ENCODE results near the gene SAMD10.
"Not testable (repeated sequence)": the region's sequence is repeated elsewhere in the genome, so short reads cannot be mapped to it uniquely, and the experiment has no call there.

- TF ChIP-seq CTCF (tag by site-specific recombination; IDR thresholded peaks at IDR 0.05); ZNF24 (tag by site-specific recombination; IDR thresholded peaks at IDR 0.05); ZNF558 (tag by site-specific recombination; IDR thresholded peaks at IDR 0.05); ZBTB7A (tag by site-specific recombination; IDR thresholded peaks at IDR 0.05; ENCODE audit: low read depth); ZNF561 (tag by site-specific recombination; IDR thresholded peaks at IDR 0.05; ENCODE audit: borderline replicate concordance); ZNF175 (tag by site-specific recombination; IDR thresholded peaks at IDR 0.05); YY1 (tag by site-specific recombination; IDR thresholded peaks at IDR 0.05); ZBTB48 (tag by site-specific recombination; IDR thresholded peaks at IDR 0.05); ZNF658 (tag by site-specific recombination; IDR thresholded peaks at IDR 0.05); ZNF544 (tag by site-specific recombination; IDR thresholded peaks at IDR 0.05): not testable (repeated sequence)
- TF ChIP-seq, protein P1, sequence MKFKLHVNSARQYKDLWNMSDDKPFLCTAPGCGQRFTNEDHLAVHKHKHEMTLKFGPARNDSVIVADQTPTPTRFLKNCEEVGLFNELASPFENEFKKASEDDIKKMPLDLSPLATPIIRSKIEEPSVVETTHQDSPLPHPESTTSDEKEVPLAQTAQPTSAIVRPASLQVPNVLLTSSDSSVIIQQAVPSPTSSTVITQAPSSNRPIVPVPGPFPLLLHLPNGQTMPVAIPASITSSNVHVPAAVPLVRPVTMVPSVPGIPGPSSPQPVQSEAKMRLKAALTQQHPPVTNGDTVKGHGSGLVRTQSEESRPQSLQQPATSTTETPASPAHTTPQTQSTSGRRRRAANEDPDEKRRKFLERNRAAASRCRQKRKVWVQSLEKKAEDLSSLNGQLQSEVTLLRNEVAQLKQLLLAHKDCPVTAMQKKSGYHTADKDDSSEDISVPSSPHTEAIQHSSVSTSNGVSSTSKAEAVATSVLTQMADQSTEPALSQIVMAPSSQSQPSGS (tag by site-specific recombination; IDR thresholded peaks at IDR 0.05; ENCODE audit: low read depth): not testable (repeated sequence)
- TF ChIP-seq, protein P2, sequence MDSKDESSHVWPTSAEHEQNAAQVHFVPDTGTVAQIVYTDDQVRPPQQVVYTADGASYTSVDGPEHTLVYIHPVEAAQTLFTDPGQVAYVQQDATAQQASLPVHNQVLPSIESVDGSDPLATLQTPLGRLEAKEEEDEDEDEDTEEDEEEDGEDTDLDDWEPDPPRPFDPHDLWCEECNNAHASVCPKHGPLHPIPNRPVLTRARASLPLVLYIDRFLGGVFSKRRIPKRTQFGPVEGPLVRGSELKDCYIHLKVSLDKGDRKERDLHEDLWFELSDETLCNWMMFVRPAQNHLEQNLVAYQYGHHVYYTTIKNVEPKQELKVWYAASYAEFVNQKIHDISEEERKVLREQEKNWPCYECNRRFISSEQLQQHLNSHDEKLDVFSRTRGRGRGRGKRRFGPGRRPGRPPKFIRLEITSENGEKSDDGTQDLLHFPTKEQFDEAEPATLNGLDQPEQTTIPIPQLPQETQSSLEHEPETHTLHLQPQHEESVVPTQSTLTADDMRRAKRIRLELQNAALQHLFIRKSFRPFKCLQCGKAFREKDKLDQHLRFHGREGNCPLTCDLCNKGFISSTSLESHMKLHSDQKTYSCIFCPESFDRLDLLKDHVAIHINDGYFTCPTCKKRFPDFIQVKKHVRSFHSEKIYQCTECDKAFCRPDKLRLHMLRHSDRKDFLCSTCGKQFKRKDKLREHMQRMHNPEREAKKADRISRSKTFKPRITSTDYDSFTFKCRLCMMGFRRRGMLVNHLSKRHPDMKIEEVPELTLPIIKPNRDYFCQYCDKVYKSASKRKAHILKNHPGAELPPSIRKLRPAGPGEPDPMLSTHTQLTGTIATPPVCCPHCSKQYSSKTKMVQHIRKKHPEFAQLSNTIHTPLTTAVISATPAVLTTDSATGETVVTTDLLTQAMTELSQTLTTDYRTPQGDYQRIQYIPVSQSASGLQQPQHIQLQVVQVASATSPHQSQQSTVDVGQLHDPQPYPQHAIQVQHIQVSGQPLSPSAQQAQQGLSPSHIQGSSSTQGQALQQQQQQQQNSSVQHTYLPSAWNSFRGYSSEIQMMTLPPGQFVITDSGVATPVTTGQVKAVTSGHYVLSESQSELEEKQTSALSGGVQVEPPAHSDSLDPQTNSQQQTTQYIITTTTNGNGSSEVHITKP (tag by site-specific recombination; IDR thresholded peaks at IDR 0.05): not testable (repeated sequence)
- TF ChIP-seq, protein P3, sequence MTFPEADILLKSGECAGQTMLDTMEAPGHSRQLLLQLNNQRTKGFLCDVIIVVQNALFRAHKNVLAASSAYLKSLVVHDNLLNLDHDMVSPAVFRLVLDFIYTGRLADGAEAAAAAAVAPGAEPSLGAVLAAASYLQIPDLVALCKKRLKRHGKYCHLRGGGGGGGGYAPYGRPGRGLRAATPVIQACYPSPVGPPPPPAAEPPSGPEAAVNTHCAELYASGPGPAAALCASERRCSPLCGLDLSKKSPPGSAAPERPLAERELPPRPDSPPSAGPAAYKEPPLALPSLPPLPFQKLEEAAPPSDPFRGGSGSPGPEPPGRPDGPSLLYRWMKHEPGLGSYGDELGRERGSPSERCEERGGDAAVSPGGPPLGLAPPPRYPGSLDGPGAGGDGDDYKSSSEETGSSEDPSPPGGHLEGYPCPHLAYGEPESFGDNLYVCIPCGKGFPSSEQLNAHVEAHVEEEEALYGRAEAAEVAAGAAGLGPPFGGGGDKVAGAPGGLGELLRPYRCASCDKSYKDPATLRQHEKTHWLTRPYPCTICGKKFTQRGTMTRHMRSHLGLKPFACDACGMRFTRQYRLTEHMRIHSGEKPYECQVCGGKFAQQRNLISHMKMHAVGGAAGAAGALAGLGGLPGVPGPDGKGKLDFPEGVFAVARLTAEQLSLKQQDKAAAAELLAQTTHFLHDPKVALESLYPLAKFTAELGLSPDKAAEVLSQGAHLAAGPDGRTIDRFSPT (tag by site-specific recombination; IDR thresholded peaks at IDR 0.05): not testable (repeated sequence)
- TF ChIP-seq, protein P4, sequence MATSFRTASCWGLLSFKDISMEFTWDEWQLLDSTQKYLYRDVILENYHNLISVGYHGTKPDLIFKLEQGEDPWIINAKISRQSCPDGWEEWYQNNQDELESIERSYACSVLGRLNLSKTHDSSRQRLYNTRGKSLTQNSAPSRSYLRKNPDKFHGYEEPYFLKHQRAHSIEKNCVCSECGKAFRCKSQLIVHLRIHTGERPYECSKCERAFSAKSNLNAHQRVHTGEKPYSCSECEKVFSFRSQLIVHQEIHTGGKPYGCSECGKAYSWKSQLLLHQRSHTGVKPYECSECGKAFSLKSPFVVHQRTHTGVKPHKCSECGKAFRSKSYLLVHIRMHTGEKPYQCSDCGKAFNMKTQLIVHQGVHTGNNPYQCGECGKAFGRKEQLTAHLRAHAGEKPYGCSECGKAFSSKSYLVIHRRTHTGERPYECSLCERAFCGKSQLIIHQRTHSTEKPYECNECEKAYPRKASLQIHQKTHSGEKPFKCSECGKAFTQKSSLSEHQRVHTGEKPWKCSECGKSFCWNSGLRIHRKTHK (tag by site-specific recombination; IDR thresholded peaks at IDR 0.05): not testable (repeated sequence)
These were observed 33.1 kb upstream of the SAMD10 start for GRCh38 chr20:64012385-64013154.
